NOMO-1 treated with dmso at 0.1 percent for 144 hours (cell line): ENCODE results near the gene MAPK9.

Experiments
- DNase-seq: peaks from one replicate; lab custom pipeline; 2025; ENCODE audit not compliant: unreplicated experiment; lab: John Stamatoyannopoulos, UW

MAPK9 gene

DNA sequence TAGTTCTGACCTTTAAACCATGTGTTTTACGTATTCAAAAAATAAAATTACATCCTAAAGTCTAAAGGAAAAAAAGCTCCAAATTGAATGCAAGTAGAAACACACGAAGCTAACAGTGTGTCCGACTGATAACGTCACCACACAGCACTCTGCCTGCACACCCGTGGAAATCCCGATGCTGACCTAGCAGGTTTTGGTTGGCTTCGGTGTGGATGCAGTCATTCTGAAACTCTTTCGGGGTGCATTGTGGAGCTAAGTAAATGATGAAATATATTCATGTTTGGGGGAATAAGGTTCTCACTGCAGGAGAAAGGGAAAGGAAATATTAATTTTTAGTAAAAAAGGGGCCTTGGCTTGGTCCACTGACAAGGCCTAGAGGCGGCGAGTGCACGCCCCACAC, 84.9 kb downstream of the MAPK9 start:
- DNase-seq, result no peak

DNA sequence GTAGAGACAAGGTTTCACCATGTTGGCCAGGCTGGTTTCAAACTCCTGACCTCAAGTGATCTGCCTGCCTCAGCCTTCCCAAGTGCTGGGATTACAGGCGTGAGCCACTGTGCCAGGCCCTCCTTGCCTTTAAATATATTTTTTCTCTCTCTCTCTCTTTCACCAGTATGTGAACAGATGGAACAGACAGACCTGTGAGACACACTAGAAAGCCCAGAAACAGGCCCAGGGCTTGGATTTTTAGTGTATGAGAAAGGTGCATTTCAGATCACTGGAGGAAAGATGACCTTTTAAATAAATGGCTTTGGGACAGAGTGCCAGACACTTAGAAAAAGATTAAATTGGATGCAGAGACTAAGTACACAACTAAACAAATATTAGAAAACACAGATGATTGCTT, 86.0 kb downstream of the MAPK9 start:
- no peak for DNase-seq

DNA sequence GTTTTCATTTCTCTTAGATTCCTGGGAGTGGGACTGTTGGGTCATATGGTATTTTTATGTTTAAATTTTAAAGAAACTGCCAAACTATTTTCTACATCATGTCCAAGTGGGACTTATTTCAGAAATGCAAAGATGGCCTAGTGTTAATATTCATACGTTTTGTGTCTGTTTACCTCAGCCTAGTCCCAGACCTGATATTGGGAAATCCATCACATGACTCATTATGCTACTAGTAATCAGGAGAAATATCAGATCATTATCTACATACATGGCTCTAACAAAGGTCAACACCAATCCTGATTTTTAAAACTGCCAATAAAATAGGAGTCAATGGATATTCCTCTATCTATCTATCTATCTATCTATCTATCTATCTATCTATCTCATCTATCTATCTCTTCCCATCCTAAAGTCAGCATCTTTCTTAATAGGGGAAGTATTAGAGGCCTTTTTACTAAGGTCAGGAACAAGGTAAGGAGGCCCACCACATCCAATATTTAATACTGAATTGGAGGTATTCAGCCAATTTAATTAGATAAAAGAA, 87.5 kb downstream of the MAPK9 start:
- no peak for DNase-seq

DNA sequence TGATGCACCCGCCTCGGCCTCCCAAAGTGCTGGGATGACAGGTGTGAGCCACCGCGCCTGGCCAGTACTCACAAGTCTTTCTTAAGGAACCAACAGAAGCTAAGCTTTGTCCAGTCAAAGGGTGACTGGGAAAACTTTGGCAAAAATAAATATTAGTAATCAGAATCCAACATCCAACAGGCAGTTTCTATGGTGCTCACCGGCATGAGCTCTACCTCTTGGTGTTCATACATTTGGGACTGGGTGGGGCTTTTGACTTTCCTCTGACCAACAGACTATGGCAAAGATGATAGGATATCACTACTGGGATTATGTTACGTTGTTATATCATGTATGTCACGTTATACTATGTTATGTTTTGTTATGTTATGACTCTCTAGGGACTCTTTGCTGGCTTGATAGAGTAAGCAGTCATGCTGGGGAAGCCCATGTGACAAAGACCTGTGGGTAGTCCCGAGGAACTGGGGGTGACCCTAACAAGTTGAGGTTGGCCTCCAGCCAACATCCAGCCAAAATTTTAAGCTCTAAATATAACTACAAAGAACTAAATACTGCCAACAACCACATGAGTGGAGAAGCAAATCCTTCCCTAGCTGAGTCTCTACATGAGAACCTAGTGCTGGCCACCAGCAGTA, 88.8 kb downstream of the MAPK9 start:
- no peak for DNase-seq

DNA sequence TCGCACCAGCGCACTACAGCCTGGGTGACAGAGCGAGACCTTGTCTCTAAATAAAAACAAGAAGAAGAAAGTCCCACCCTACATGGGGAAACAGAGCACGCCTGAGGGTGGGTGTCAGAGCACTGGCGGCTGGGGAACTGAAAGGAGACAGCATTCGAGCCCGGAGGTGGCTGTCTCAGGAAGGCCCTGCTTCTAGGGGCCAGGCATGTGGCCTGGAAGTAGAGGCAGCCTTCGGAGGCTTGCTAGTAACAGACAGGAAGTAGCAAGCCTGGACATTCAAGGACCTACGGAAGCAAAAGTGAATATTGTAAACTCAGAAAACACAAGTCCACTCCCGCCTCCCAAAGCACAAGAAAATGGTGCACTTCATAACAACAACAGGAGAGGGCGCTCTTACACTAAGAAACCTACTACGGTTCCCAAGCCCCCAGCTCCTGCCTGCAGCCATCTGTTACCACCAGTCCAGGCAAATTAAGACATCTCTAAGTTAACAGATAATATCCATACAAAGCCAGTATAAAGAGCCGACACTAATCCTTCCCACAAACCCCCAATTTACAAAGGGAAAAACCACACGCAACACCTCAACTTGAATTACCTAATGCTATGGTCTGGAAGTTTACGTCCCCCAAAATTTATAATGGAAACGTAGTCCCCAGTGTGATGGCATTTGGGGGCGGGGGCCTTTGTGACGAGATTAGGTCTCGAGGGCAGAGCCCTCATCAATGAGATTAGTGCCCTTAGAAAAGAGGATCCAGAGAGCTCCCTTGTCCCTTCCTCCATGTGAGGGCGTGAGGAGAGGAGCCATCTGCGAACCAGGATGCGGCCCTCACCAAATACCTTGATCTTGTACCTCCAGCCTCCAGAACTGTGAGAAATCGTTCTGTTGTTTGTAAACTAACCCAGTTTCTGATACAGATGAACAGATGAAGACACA, 90.6 kb downstream of the MAPK9 start:
- no peak for DNase-seq

DNA sequence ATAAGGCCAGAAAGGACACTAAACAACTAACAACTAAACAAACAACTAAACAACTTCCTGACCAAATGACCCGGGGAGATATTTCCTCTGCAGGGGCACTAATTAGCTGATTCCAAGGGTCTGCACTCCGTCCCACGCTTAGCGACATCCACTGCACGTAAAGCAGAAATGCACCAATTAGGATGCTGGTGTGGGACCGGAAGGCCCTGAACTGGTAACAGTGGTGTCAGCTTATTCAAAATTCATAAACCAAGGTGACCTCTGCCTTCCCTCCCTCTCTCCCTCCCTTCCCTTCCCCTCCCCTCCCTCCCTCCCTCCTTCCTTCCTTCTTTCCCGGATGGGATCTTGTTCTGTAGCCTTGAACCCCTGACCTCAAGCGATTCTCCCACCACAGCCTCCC, 92.5 kb downstream of the MAPK9 start:
- no peak for DNase-seq

DNA sequence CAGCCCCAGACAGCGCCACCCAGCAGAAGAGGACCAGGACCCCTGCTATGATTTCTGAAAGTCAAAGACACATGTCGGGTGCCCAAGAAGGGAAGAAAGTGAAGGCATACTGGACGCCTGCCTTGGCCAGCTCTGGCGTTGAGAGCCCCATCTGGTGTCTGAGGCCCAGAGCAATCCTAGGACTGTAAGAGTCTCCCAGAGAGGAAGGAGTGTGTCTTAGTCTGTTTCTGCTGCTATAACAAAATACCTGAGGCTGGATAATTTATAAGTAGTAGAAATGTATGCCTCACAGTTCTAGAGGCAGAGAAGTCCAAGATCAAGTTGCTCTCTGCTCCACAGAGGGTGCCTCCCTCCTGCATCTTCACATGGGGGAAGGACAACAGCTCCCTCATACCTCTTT, 93.7 kb downstream of the MAPK9 start:
- DNase-seq, result no peak

DNA sequence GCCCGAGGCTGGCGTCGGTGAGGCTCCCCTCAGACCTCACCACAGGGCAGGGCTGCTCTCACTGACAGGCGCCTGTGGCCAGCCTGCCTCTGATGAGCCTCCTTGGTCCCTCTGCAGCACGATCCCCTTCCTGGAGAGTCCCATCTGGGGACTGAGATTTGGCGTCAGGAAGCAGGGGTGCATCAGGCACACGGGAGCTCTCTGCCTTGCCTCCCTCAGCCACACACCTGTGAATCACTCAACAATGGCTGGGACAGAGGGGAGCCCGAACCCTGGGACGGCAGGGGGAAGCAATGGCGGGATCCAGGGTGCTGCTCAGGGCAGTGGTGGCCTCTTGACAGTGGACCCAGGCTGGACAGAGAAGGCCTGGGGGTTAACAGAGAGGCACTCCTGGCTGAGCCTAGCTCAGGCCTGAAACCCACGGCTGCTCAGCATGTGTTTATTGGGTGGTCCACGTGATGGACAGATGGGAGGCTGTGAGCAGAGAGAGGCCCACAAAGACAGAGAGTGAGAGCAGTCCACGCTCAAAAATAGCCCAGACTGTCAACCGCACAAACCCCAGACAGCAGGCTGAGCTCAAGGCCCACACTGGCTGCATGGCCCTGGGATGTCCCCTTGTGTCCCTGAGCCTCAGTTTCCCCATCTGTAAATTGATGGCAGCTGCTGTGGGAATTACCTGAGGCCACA, 94.7 kb downstream of the MAPK9 start:
- no peak for DNase-seq

DNA sequence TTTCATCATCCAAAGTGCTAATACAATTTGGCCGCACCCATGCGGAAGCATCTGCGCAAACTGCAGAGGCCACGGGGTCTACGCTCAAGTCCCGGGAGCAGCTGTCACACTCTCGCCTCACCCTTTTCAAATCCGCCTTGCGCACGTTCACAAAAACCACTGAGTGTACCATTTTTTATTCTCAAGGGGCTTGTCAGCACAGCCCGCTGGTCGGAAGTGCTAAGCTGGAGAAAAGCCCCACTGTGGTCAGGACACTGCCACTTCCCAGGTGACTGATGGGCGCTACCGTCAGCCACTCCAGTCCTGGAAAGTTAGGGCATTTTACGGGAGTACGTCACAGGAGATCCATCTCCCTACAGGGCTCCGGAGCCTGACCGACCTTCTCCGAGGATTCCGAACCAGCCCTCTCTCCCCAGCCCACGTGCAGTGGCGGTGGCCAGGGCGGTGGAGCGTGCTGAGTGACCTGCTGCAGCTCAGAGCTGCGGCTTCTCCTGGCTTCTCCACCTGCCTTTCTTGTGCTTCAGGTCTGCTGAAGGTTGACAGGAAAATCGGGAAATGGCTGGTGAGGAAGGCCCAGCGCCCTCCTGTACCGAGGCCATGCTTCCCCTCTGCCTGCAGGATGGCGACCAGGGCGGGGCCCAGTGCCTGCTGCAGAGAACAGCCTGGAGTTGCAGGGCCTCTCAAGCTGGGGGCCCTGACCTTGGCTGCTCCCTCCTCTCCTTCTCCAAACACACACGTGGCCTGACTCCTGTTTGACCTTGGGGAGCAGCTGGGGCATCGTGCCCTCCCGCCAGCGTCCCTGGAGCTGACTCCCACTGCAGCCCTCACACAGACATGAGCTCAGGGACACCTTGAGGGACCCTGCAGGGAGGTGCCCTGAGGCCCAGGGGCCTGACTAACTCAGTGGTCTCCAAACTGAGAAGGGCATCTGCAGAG, 97.2 kb downstream of the MAPK9 start:
- DNase-seq, result no peak

DNA sequence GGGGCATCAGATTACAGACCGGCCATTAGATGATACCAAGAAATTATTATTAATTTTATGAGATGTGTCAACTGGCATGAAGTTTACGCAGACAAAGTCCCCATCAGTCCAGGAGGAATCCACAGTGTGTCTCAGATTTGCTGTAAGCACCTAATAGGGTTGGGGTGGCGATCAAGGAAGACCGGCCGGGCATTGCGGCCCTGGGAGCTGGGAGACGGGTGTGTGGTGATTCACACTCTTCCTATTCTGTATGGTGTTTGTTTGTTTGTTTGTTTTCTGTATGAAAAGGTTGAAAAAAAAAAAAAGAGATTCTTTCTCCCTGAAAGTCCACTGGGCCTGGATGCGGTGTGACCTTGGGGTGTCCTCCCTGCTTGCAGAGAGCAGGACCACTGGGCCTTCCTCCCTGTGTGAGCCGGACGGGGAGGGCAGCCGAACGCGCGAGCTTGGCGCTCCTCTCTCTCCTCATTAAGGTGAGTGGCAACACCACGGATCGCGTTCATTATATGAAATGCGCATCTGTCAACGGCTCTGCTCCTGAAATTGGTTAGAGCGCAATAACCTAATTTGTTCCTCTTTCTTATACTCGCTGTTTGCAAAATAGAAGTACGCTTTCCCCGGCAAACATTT, 98.0 kb downstream of the MAPK9 start:
- no peak for DNase-seq

DNA sequence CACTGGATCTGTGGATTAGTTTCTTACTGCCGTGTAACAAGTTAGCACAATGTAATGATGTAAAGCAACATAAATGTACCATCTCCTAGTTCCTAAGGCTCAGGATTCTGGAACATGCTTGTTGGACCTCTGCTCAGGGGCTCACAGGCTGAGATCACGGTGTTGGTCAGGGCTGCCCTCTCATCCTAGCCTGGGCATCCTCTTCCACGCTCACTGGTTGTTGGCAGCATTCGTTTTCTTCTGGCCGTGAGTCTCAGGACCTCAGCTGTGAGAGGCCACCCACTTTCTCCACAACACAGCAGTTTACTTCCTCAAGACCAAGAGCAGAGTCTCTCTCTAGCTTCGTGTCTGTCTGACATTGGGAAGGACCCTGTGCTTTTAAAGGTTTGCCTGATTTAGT, 100.2 kb downstream of the MAPK9 start:
- DNase-seq, result no peak

DNA sequence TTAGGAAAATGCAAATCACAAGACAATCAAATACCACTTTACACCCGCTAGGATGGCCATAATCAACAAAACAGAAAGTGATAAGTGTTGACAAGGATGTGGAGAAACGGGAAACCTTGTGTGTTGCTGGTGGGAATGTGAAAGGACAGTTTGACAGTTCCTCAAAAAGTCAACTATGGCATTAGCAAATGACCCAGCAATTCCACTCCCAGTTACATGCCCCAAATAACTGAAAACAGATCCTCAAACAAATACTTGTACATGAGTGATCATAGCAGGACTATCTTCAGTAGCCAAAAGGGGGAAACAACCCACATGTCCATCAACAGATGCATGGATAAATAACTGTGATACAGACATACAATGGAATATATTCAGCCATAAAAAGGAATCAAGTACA, 104.1 kb downstream of the MAPK9 start:
- no peak for DNase-seq
